Eye (tissue), 1 donor: ENCODE data around the gene SRD5A3.

Source experiments
- DNase-seq: peaks from one replicate; pipeline ENCODE4 v3.0.0-alpha.2; 2015

Gene SRD5A3

DNA sequence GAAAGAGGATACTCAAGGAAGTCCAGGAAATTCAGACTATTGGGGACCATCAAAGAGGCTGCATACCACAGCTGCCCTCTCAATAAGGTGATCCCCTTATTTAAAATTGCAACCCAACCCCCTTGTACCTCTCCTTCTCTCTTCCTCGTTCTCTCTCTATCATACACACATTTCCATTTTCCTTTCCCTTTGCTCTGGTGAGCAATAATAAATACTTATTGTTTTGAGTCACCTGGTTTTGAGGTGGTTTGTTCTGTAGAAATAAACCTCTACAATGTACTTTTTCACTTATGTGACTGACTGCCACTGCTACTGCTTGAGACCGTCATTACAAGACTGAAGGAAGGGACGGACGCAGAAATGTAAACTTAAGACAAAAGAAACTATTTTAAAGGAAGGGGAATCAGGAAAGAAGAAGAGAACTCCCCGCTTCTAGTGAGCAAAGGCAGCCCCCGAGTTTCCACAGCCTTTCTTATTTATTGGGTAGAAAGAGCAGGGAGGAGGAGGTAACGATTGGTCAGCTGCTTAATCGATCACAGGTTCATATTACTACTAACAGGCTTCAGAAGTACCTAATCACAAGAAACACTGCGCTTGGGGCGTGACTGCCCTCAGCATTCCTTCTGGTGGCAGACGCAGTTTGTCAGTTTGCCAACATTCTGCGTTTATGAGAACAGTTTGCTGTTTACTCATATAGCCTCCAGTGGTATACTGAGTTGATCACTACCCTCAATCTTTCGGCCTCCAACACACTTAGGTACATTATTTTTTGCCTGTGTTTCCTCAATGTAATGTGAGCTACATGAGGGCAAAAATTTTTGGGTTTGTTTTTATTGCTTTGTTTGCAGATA lies 32.8 kb downstream of the SRD5A3 start:
- no peak for DNase-seq

DNA sequence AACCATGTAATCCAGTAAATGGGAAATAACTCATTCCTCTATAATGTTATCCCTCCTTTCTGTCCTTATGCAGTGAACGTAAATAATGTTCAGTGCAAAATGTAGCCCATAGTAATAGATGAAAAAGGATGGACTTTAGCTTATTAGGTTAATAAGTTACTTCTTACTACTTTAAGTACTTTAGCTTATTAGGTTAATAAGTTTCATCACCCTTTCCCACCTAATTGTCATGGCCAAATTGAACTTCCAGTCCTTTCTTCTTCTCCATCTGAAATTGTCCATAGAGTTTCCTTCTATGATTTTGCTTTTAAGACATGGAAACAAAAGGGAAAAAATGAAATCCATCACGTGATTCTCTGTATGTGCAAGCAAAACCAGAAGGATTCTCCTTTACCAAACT lies 34.5 kb downstream of the SRD5A3 start:
- DNase-seq: no peak

DNA sequence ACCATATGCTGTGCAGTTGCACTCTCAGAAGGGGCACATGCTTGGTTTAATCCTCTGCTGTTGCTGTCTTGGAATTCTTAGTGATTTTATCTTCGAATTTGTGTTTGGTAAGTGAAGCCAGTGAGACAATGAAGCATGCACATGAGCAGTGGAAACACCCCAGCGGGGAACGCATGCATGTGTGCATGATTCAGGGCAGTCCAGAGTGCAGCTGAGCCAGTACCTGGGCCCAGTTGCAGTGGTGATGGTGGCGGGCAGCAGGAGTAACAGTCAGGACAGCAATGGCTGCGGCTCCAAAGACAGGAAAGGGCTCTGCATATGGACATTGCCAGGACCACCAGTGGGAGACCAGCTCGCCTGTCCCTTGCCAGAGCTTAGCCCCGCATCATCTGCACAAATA lies 35.5 kb downstream of the SRD5A3 start:
- DNase-seq: no peak

- DNase-seq: no peak
Measured at GRCh38 chr4:55382488-55383003, 36.5 kb downstream of the SRD5A3 start.

DNA sequence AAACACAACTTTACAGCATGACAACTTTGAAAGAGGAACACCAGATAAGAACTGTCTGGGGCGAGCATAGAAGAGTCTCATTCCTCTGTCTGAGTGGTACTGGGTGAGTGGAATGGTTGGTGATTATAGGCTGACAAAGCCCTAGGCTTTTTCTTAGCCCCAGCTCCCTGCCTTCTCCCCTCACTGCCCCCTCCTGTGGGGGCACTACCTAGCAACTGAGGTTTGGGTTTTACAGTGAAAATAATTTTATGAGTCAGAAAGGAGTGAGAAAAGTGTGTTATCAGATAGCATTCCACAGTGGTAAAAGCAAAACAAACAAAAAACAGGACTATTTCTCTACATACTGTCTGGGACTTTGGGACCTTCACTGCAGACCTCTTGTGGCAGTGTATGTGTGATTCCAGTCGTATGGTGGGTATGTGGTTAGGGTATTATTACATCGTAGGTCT lies 39.2 kb downstream of the SRD5A3 start:
- no peak for DNase-seq

- DNase-seq: peak; percentile 32
Measured at GRCh38 chr4:55386073-55386472, 40.0 kb downstream of the SRD5A3 start.

GRCh38 chr4:55386840-55387239 lies 40.8 kb downstream of the SRD5A3 start:
- no peak for DNase-seq

- no peak for DNase-seq
Measured at GRCh38 chr4:55393461-55394320, 47.6 kb downstream of the SRD5A3 start.

DNA sequence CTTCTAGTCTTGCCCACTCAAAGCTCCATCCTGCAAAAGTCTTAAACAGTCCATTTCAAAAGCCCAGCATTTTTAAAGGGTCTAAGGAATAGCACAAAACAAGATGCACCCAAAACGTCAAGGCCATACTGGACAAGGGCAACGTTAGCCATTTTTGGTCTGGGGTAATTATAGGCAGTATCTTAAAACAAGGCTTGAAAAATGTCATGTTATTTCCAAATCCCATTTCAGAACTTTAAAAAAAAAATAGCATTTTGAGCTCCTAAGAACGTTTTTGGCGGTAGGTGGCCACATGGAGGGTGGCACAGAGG lies 49.1 kb downstream of the SRD5A3 start:
- DNase-seq: no peak

DNA sequence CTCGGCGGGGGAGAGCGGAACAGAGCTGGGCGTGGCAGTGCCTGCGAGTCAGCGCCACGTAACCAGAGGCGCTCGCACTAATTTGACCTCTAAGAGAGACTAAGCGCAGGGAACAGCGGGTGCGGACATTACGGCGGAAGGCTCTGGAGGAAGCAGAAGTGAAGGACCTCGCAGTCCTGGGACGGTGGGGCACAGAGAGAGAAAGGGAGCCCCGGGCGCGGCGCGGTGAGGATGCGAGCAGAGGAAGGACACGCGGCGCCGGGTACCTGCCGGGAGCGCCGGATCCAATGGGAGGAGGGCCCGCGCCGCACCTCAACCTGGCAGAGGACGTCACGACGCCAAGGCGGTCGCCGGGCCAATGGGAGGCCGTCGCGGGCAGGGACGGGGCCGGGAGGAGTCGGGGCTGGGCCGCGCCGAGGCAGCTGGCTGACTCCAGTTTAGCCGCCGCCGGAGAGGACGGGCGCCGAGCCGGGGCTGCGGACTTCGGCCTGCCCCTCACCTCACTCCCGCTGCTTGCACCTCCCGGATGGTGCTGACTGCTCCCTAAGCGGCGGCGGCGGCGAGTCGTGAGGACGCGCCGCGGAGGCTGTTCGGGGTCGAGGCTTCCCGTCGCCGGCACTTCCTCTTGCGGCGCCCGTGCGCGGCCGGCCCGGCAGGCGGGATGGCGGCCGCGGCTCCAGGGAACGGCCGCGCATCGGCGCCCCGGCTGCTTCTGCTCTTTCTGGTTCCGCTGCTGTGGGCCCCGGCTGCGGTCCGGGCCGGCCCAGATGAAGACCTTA lies 49.7 kb downstream of the SRD5A3 start, which contains the start of gene TMEM165:
Gene TMEM165, plus strand, starts transcription at position 429 of the 779 bp plus-strand sequence. Its CDS starts 233 bp downstream, at position 662.
- DNase-seq: peak; percentile 94

DNA sequence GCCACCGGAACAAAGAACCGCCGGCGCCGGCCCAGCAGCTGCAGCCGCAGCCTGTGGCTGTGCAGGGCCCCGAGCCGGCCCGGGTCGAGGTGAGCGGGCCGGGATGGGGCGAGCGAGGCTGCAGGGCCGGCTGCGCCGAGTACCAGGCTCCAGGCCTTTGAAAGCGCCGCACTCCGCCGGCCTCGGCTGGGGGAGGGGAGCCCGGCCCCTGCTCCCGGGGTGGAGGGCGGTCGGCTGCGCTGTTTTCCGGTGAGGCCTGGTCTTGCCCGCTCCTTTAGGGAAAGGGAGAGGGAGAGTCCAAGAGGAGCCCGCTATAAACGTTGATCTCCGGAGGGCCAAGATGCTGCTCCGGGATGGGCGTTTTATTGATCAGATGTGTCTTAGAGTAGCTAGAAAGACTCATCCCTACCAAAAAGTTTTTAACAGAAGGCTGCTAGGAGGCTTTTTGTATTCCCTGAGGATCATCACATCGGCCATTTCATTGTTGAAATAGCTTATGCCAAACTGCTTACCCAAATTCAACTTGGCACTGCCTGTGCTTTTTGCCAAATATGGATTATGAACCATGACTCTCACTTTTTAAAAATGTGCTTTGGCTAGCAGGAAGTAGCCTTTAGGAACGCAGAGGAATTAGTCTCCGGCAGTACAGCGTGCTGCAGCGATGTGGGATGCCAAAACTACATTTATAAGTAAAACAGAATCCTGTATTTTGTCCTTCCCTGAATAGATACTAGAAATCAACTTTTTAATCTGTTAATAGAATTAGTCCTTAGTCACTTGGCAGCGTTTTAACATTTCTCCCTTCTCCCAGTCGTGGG lies 50.5 kb downstream of the SRD5A3 start:
- DNase-seq: peak; percentile 85

- no peak for DNase-seq
Measured at GRCh38 chr4:55397126-55397436, 51.0 kb downstream of the SRD5A3 start.

- DNase-seq: peak; percentile 12
Measured at GRCh38 chr4:55397520-55398321, 51.7 kb downstream of the SRD5A3 start.

GRCh38 chr4:55398461-55398860 lies 52.4 kb downstream of the SRD5A3 start:
- DNase-seq: peak; percentile 8

DNA sequence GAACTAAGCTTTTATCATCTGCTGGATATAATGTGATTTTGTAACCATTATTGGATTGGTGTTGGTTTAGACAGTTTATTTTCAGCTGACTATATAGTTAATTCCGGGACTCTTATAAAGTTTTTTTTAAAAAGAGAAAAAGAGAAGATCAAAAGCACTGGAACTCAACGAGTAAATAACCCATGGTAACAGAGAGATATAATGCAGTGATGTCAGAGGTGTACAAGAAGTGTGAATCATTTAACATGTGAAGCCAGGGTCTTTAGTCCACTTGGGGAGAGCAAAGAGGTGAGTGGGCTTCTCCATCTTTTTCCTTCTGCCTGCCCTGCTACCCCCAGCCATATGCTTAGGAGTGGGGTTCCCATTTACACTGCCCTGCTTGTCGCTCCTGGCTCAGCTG lies 52.9 kb downstream of the SRD5A3 start:
- DNase-seq: peak; percentile 23

DNA sequence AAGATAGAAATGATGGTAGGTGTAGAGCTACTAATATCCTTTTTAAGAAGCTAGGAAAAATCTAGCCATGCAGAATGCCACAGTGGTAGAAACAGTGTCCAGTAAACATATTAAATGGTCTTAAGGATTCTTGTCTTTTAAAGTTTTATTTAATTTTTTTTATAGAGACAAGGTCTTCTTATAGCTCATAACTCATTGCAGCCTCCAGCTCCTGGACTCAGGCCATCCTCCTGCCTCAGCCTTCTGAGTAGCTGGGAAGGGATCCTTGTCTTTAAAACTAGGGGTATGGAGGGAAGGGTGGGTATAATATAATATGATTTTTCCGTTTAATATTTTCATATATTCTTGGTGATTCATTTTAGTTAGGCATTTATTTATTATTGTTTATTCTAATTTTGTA lies 53.5 kb downstream of the SRD5A3 start:
- peak; percentile 25 for DNase-seq

- no peak for DNase-seq
Measured at GRCh38 chr4:55405073-55405472, 59.0 kb downstream of the SRD5A3 start.

DNA sequence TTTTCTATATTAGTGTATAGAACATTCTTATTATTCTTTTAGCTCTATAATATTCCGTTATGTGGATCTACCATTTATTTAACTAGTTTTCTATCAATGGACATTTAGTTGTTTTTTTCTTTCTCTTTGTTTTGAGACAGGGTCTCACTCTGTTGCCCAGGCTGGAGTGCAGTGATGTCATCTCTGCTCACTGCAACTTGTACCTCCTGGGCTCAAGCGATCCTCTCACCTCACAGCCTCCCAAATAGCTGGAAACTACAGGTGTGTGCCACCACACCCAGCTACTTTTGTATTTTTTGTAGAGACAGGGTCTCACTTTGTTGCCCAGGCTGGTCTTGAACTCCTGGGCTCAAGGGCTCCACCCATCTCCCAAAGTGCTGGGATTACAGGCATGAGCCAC lies 60.5 kb downstream of the SRD5A3 start:
- no peak for DNase-seq

GRCh38 chr4:55407119-55407518 lies 61.1 kb downstream of the SRD5A3 start:
- DNase-seq: no peak

DNA sequence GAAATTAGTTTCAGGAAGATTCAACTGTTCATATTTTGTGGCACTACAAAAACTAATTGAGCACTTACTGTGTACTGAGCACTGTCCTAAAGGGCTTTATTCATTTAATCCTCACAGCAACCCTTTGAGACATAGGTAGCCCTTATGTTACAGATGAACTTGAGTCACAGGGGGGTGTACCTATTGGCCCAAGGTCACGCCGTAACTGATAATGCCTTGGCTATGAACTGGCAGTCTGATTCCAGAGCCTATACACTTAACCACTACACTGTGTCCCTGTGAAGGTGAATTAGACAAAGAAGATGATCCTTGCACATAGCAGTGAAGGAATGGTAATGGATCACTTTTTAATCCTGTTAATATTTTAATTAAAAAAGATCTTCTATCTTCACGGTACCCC lies 61.7 kb downstream of the SRD5A3 start:
- DNase-seq: no peak

GRCh38 chr4:55409468-55410171 lies 63.6 kb downstream of the SRD5A3 start:
- peak; percentile 38 for DNase-seq
